ENCODE results near the gene ANKDD1B. TPM values are rescaled to one million over a fixed set of nuclear protein-coding genes. Genes with fewer than 3 reads are reported as not detected.
"Not testable (repeated sequence)": the region's sequence is repeated elsewhere in the genome, so short reads cannot be mapped to it uniquely, and the experiment has no call there.

Gene ANKDD1B
- total and polyA plus RNA-seq, 2 of the 8 experiments (the other 6 are each of a cell fraction or from before 2014, with no cell fraction given): 0.08 to 0.22 TPM

- TF ChIP-seq E2F6 (IDR thresholded peaks at IDR 0.05) (no peak), JUND (IDR thresholded peaks at IDR 0.05; ENCODE audit: low read length) (no peak)
Measured at GRCh38 chr5:75574791-75575190, 36.5 kb upstream of the ANKDD1B start (continued).

GRCh38 chr5:75578280-75578679, 33.0 kb upstream of the ANKDD1B start:
- H3K4me1 ChIP-seq (replicated peaks in 1 of 4; ENCODE audit: control insufficient read depth in 3 of 4, insufficient read depth in 4 of 4, low read length in 3 of 4); CTCF ChIA-PET (ENCODE audit: partially characterized antibody); H4K91ac ChIP-seq (replicated peaks; ENCODE audit: insufficient read length, low read length); H2BK5ac ChIP-seq (ENCODE audit: low read depth, low read length); H3K14ac ChIP-seq (ENCODE audit: insufficient read length); H2BK120ac ChIP-seq (replicated peaks; ENCODE audit: low read depth, low read length); H2BK12ac ChIP-seq (ENCODE audit: low read depth, low read length); H3K79me2 ChIP-seq (ENCODE audit: control insufficient read depth in 1 of 2, insufficient read depth in 2 of 2, low read length in 2 of 2); H3K36me3 ChIP-seq (ENCODE audit: control insufficient read depth in 2 of 4, insufficient read depth in 4 of 4, low read length in 3 of 4); H3K79me1 ChIP-seq (ENCODE audit: low read depth, low read length); DNase-seq (ENCODE audit: low read depth in 1 of 2, low spot score in 2 of 2); H3K4me3 ChIP-seq (ENCODE audit: extremely low read depth in 1 of 4, insufficient read depth in 2 of 4, low read depth in 3 of 4, low read length in 4 of 4); H2BK20ac ChIP-seq (ENCODE audit: low read length); H3K9me3 ChIP-seq (ENCODE audit: insufficient read depth in 2 of 2, low read depth in 1 of 2, low read length in 1 of 2); H3K4me2 ChIP-seq (ENCODE audit: insufficient read depth in 1 of 2, low read depth in 2 of 2, low read length in 2 of 2); H3K56ac ChIP-seq (replicated peaks; ENCODE audit: insufficient read length, low read depth, low read length); H3K27me3 ChIP-seq (replicated peaks in 1 of 4; ENCODE audit: control insufficient read depth in 3 of 4, extremely low read depth in 1 of 4, insufficient read depth in 3 of 4, low read length in 3 of 4); H2BK15ac ChIP-seq (ENCODE audit: low read length); H3K9ac ChIP-seq (replicated peaks in 1 of 4; ENCODE audit: extremely low read depth in 1 of 4, low read depth in 3 of 4, low read length in 3 of 4); H3K18ac ChIP-seq (ENCODE audit: extremely low read depth, low read length); H2AK5ac ChIP-seq (ENCODE audit: low read depth, low read length); POLR2A ChIA-PET (ENCODE audit: partially characterized antibody); H4K20me1 ChIP-seq (replicated peaks in 1 of 2; ENCODE audit: control insufficient read depth in 1 of 2, insufficient read depth in 2 of 2, low read length in 2 of 2); H3K27ac ChIP-seq (ENCODE audit: low read depth, low read length); H4K8ac ChIP-seq (ENCODE audit: extremely low read depth, insufficient read depth, low read length); H2AFZ ChIP-seq (ENCODE audit: low read length); H4K5ac ChIP-seq (ENCODE audit: insufficient read length, low read depth, low read length); H3K4ac ChIP-seq (replicated peaks; ENCODE audit: insufficient read length, low read depth, low read length); H3K23me2 ChIP-seq (ENCODE audit: low read depth, low read length); H3K23ac ChIP-seq (ENCODE audit: insufficient read length); FAIRE-seq: not testable (repeated sequence)
- 90% methylated on average over 8 of the region's 8 CpGs; no CpG with 5 or more reads in 1 of the 2 experiments for WGBS, 2 experiments (ENCODE audit: extremely low coverage in 1 of 2, insufficient coverage in 1 of 2, insufficient read length in 1 of 2, insufficient replicate concordance in 2 of 2, low coverage in 1 of 2, low lambda C conversion rate in 2 of 2, missing lambda C conversion rate in 1 of 2)

Data from H1 (cell line).